GM12878 (cell line): ENCODE data around the gene PRSS57. TPM values are rescaled to one million over a fixed set of nuclear protein-coding genes. Genes with fewer than 3 reads are reported as not detected.
A peak's percentile ranks its signal among the peaks of the same experiment; 100 is the strongest.

ENCODE experiments used
- ATAC-seq: fragments of 200-7000 bp; cut with Tn5 transposase; 3 replicates; pipeline ENCODE4 v1.9.1; 2020; ENCODE audit warnings: mild to moderate bottlenecking, moderate library complexity
- BruUV-seq: library from RNA; stranded (reverse); fragments of 400-500 nt; replicated peaks from 2 replicates; lab custom pipeline; 2021; lab: Mats Ljungman, UMichigan
- CTCF ChIA-PET: fragments of 300-600 bp; sonication (Branson Sonifier 250); formaldehyde crosslinking; extraction: SDS; loops from one replicate; lab custom pipeline; 2021; ENCODE audit warnings: inconsistent platforms; lab: Yijun Ruan, JAX
- POLR2A ChIA-PET: fragments of 350-600 bp; formaldehyde crosslinking; extraction: SDS; loops from one replicate; lab custom pipeline; 2021; ENCODE audit warnings: inconsistent platforms; lab: Charles Lee
- RAD21 ChIA-PET: fragments of 300-600 bp; sonication (Branson Sonifier 250); formaldehyde crosslinking; loops from one replicate; lab custom pipeline; 2023; ENCODE audit warnings: antibody characterized with exemption; ENCODE audit not compliant: unreplicated experiment; lab: Charles Lee
- SMC1A ChIA-PET: fragments of 300-600 bp; sonication (Branson Sonifier 250); formaldehyde crosslinking; loops from one replicate; lab custom pipeline; 2023; ENCODE audit not compliant: unreplicated experiment, uncharacterized antibody; lab: Charles Lee
- DNase-seq: peaks from one replicate; pipeline ENCODE4 v3.0.0-alpha.2; 2011; ENCODE audit warnings: low read depth, low spot score
- FAIRE-seq: peaks from 3 replicates; lab custom pipeline; 2011; peaks lifted over from hg19 to GRCh38; lab: Jason Lieb, UNC
- H2AFZ ChIP-seq: 2 replicates; pipeline ENCODE4 v1.6.0; 2011; ENCODE audit warnings: low read depth, low read length, control low read depth; ENCODE audit not compliant: control insufficient read depth
- H3K27ac ChIP-seq: 2 replicates; pipeline ENCODE4 v1.5.1; 2011; ENCODE audit warnings: control low read depth; ENCODE audit not compliant: control insufficient read depth, insufficient read depth
- H3K27me3 ChIP-seq, 2 experiments: replicated peaks in 1 of 2; 2 replicates each; pipeline versions ENCODE4 v1.6.0 to v1.6.1; 2011; ENCODE audit warnings: low read length in 1 of 2; ENCODE audit not compliant: control insufficient read depth in 2 of 2, insufficient read depth in 2 of 2
- H3K36me3 ChIP-seq, 2 experiments: 2 replicates each; pipeline ENCODE4 v1.5.1; 2011; ENCODE audit warnings: low read length in 1 of 2; ENCODE audit not compliant: control insufficient read depth in 2 of 2, insufficient read depth in 2 of 2
- H3K4me1 ChIP-seq: 2 replicates; pipeline ENCODE4 v1.6.1; 2011; ENCODE audit warnings: mild to moderate bottlenecking, low read length, moderate library complexity, mixed read lengths; ENCODE audit not compliant: control insufficient read depth, insufficient read depth
- H3K4me2 ChIP-seq: 2 replicates; pipeline ENCODE4 v1.6.0; 2011; ENCODE audit warnings: control low read depth; ENCODE audit not compliant: control insufficient read depth, insufficient read depth
- H3K4me3 ChIP-seq: fragments of 200-600 bp; sonication (generic); 2 replicates; pipeline ENCODE4 v1.5.1; 2016
- H3K79me2 ChIP-seq: 2 replicates; pipeline ENCODE4 v1.6.0; 2011; ENCODE audit warnings: low read length; ENCODE audit not compliant: control insufficient read depth, insufficient read depth
- H3K9ac ChIP-seq: 2 replicates; pipeline ENCODE4 v1.8.0; 2011; ENCODE audit warnings: low read length, control low read depth, mixed read lengths; ENCODE audit not compliant: control insufficient read depth, insufficient read depth
- H3K9me3 ChIP-seq: replicated peaks from 3 replicates; pipeline ENCODE4 v1.5.1; 2011; ENCODE audit warnings: mild to moderate bottlenecking, low read length; ENCODE audit not compliant: control insufficient read depth, insufficient read depth
- H4K20me1 ChIP-seq: 2 replicates; pipeline ENCODE4 v1.6.0; 2011; ENCODE audit not compliant: control insufficient read depth, insufficient read depth
- BCL11A ChIP-seq: IDR thresholded peaks from 2 replicates; pipeline ENCODE4 v1.6.1; 2011; ENCODE audit warnings: low read depth, low read length
- BHLHE40 ChIP-seq, 2 experiments: fragments of 450-650 bp in 1 of 2; IDR thresholded peaks; 2 replicates each; pipeline ENCODE4 v1.6.1; 2011 to 2017; ENCODE audit warnings: low read depth in 2 of 2, borderline replicate concordance in 1 of 2, improper control_type of control experiment in 1 of 2, low read length in 1 of 2, mild to moderate bottlenecking in 1 of 2
- IKZF2 ChIP-seq, 2 experiments: fragments of 450-650 bp; IDR thresholded peaks; 2 replicates each; pipeline ENCODE4 v1.6.1; 2017; ENCODE audit warnings: mild to moderate bottlenecking in 2 of 2, moderate library complexity in 2 of 2
- MTA3 ChIP-seq: IDR thresholded peaks from 2 replicates; pipeline ENCODE4 v1.6.1; 2012; ENCODE audit warnings: low read length, inconsistent platforms, borderline replicate concordance
- NR2C1 ChIP-seq: fragments of 450-650 bp; IDR thresholded peaks from 2 replicates; pipeline ENCODE4 v1.6.1; 2017; ENCODE audit warnings: antibody characterized with exemption, mild to moderate bottlenecking, moderate library complexity
- NR2F1 ChIP-seq: fragments of 450-650 bp; conservative IDR thresholded peaks from 2 replicates; pipeline ENCODE4 v1.6.1; 2017; ENCODE audit warnings: mild to moderate bottlenecking
- SMC3 ChIP-seq: IDR thresholded peaks from 2 replicates; pipeline ENCODE4 v1.6.1; 2011; ENCODE audit warnings: low read length, improper control_type of control experiment, borderline replicate concordance
- ZBTB40 ChIP-seq: fragments of 450-650 bp; IDR thresholded peaks from 2 replicates; pipeline ENCODE4 v1.6.1; 2016; ENCODE audit warnings: mild to moderate bottlenecking, moderate library complexity, borderline replicate concordance
- WGBS: methylation state at CpG from one replicate; pipeline ENCODE4 v1.1.6; 2016; ENCODE audit warnings: low lambda C conversion rate; ENCODE audit not compliant: insufficient replicate concordance, insufficient coverage; ENCODE audit errors: missing lambda C conversion rate; 5-methylcytosine and 5-hydroxymethylcytosine counted together
- in situ Hi-C: fragments of 300-500 bp; cut with MboI; formaldehyde crosslinking; loops from 9 replicates; pipeline ENCODE4 v1.14.3; 2018; ENCODE audit warnings: mixed read lengths
- intact Hi-C: fragments of 100-400 bp; cut with micrococcal nuclease; formaldehyde crosslinking; loops from one replicate; pipeline ENCODE4 v1.14.2; 2022; ENCODE audit not compliant: unreplicated experiment
- polyA plus RNA-seq, 11 experiments: library from polyadenylated mRNA; depleted of rRNA in 4 of 11; unstranded in 6 of 11; stranded (reverse) in 5 of 11; fragments of >200 nt; fragmentation: Nextera tagmentation in 4 of 11; fragmentation: Illumina TruSeq in 1 of 11; extraction: Ambion mirVana in 4 of 11; extraction: Trizol in 1 of 11; gene quantifications; 1 replicate in 1 of 11; 2 replicates in 10 of 11; pipeline versions ENCODE4 v1.2.1 to v1.2.3, GENCODE V29; 2011 to 2016; ENCODE audit warnings: inconsistent platforms in 2 of 11, missing spikeins in 2 of 11, low read depth in 1 of 11
- total RNA-seq, 4 experiments: library from RNA; depleted of rRNA in 3 of 4; stranded (reverse); fragments of >200 nt in 3 of 4; fragmentation: Illumina TruSeq in 1 of 4; extraction: Trizol in 1 of 4; gene quantifications; 2 replicates each; pipeline versions ENCODE4 v1.2.1 to v1.2.3, GENCODE V29; 2013 to 2021

The PRSS57 gene
- total and polyA plus RNA-seq, 10 of the 15 experiments (the other 5 are each of a cell fraction or from before 2014, with no cell fraction given): not detected

- TF ChIP-seq BCL11A: no peak
- no peak for TF ChIP-seq IKZF2 (IDR thresholded peaks at IDR 0.05)
- TF ChIP-seq SMC3: no peak
- no peak for TF ChIP-seq MTA3
- TF ChIP-seq ZBTB40: no peak
Measured at GRCh38 chr19:728011-728410, 32.8 kb upstream of the PRSS57 start (continued).

DNA sequence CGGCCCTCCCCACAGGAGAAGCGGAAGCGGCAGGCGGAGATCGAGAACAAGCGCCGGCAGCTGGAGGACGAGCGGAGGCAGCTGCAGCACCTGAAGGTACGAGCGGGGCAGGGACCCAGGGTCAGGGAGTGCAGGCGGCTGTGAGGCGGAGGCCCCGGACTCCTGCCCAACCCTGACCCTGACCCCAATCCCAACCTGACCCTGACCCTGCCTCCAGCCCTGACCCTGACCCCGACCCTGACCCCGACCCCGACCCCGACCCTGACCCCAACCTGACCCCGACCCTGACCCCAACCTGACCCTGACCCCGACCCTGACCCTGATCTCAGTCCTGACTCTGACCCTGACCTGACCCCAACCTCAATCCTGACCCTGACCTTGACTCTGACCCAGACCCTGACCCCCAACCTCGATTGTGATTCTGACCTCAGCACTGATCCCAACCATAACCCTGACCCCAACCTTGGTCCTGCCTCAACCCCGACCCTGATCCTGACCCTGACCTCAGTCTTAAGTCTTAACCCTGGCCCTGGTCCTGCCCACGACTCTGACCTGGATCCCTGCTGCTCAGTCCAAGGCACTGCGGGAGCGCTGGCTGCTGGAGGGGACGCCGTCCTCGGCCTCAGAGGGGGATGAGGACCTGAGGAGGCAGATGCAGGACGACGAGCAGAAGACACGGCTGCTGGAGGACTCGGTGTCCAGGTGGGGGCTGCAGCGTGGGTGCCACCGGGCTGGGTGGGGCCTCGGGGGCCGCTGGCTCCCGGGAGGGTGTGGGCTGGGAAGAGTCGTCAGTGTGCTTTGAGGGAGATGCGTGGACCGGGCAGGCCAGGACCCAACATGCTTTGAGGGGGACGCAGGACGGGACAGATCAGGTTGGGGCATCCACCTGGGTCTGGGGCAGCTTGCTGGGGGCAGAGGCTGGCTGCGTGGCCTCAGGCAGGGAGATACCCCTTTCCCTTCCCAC is 32.0 kb upstream of the PRSS57 start:
- ATAC-seq (no peak), DNase-seq (no peak), FAIRE-seq (no peak)
- no peaks in the 10 kb centered on the region for H3K9me3 ChIP-seq
- ChIA-PET CTCF (interaction anchor here (1.3 kb wide), 1 partner anchor 10 kb away, joined by 3 read pairs; no protein-coding TSS in a partner anchor), POLR2A (no interaction called here), SMC1A (no interaction called here), RAD21 (no interaction called here)
- WGBS: 55% methylated on average over 31 of the region's 43 CpGs
- no peak overlapping the region for H2AFZ ChIP-seq
- no peak overlapping the region for H3K9ac ChIP-seq
- no peaks in the 10 kb centered on the region for H3K79me2 ChIP-seq
- no peak overlapping the region for H3K27ac ChIP-seq
- H3K4me3 ChIP-seq: no peak overlapping the region
- H3K27me3 ChIP-seq: no peaks in the 10 kb centered on the region
- H3K4me1 ChIP-seq: no peaks in the 10 kb centered on the region; the same call in 1 of the 2 replicates
- TF ChIP-seq NR2F1 (peak; percentile 95), BHLHE40 (IDR thresholded peaks at IDR 0.05; ENCODE audit: borderline replicate concordance in 1 of 2, low read depth in 2 of 2, low read length in 1 of 2) (no peak), NR2C1 (peak; percentile 73)
- intact Hi-C loops (no loop called here), in situ Hi-C loops (no loop called here)
- no peaks in the 10 kb centered on the region for H3K36me3 ChIP-seq
- no peak overlapping the region for H3K4me2 ChIP-seq
- no TSS peak for BruUV-seq
- H4K20me1 ChIP-seq: no peaks in the 10 kb centered on the region
